Lung (tissue), 12 donors: ENCODE results near the gene TESMIN. TPM values are rescaled to one million over a fixed set of nuclear protein-coding genes. Genes with fewer than 3 reads are reported as not detected.

Experiments
- ATAC-seq: fragments of 200-7000 bp; cut with Tn5 transposase; one replicate; pipeline ENCODE4 v1.9.1; 2020; ENCODE audit warnings: moderate number of reproducible peaks; ENCODE audit not compliant: insufficient read depth, low FRiP score
- DNase-seq, 3 donors: peaks; one replicate each; pipeline ENCODE4 v3.0.0-alpha.2; 2013 to 2017
- H3K27ac ChIP-seq, 2 donors: one replicate each; pipeline ENCODE4 v1.5.1; 2013; ENCODE audit warnings: mild to moderate bottlenecking in 2 of 2, moderate library complexity in 2 of 2, control low read depth in 1 of 2, inconsistent platforms in 1 of 2, low read depth in 1 of 2, low read length in 1 of 2
- H3K27me3 ChIP-seq, 3 donors: one replicate each; pipeline ENCODE4 v1.5.1; 2013; ENCODE audit warnings: low read length in 2 of 3; ENCODE audit not compliant: control insufficient read depth in 3 of 3, insufficient read depth in 3 of 3
- H3K36me3 ChIP-seq, 4 donors: one replicate each; pipeline ENCODE4 v1.5.1; 2013; ENCODE audit warnings: low read length in 4 of 4, mild to moderate bottlenecking in 1 of 4, moderate library complexity in 1 of 4; ENCODE audit not compliant: control insufficient read depth in 4 of 4, insufficient read depth in 4 of 4
- H3K4me1 ChIP-seq, 5 donors: one replicate each; pipeline ENCODE4 v1.5.1; 2013; ENCODE audit warnings: low read length in 5 of 5, mild to moderate bottlenecking in 2 of 5, moderate library complexity in 1 of 5; ENCODE audit not compliant: control insufficient read depth in 5 of 5, insufficient read depth in 5 of 5
- H3K4me3 ChIP-seq: one replicate; pipeline ENCODE4 v1.5.1; 2013; ENCODE audit warnings: mild to moderate bottlenecking, control low read depth, moderate library complexity
- H3K9ac ChIP-seq, 2 donors: one replicate each; pipeline ENCODE4 v1.5.1; 2013; ENCODE audit warnings: low read length in 2 of 2, control low read depth in 1 of 2; ENCODE audit not compliant: insufficient read depth in 1 of 2
- H3K9me3 ChIP-seq, 4 donors: one replicate each; pipeline ENCODE4 v1.5.1; 2013; ENCODE audit warnings: low read length in 3 of 4, mild to moderate bottlenecking in 1 of 4, moderate library complexity in 1 of 4; ENCODE audit not compliant: control insufficient read depth in 4 of 4, insufficient read depth in 3 of 4
- CTCF ChIP-seq: IDR thresholded peaks from 2 replicates; pipeline ENCODE4 v1.5.1; 2012; ENCODE audit warnings: mild to moderate bottlenecking; ENCODE audit errors: control extremely low read depth, extremely low read depth
- WGBS, 2 donors: extraction: QIAGEN DNeasy Blood & Tissue Kit; methylation state at CpG; one replicate each; pipeline ENCODE4 v1.1.7; 2013; 5-methylcytosine and 5-hydroxymethylcytosine counted together
- polyA plus RNA-seq, 2 donors: library from polyadenylated mRNA; stranded (reverse); fragments of 200-250 nt; gene quantifications; one replicate each; pipeline ENCODE4 v1.2.1, GENCODE V29; 2013
- total RNA-seq, 2 donors: library from RNA; depleted of rRNA in 1 of 2; stranded (reverse); fragments of >200 nt in 1 of 2; gene quantifications; one replicate each; pipeline ENCODE4 v1.2.1, GENCODE V29; 2014 to 2021
- donor health status: control.
- donor health status: control.
- donor health status: Bipolar disorder and iron deficiency.
- donor health status: healthy.
- donor health status: DM: yes; HTN: yes; CAD: no.

Gene TESMIN
- total and polyA plus RNA-seq, 4 donors, result 0.55 to 6.7 (median 1.8) TPM

- no peak overlapping the region for H3K9ac ChIP-seq
- H3K4me1 ChIP-seq, result peaks cover 0 to 7% (median 0%) of the 10 kb centered on the region in 5 donors
- peaks cover 7 to 19% (median 11%) of the 10 kb centered on the region in 4 donors for H3K36me3 ChIP-seq
- no peak overlapping the region for H3K27ac ChIP-seq
- no peaks in the 10 kb centered on the region for H3K27me3 ChIP-seq
- DNase-seq, result no peak
- no peak for TF ChIP-seq CTCF
- WGBS, 2 donors, result 76 to 84% methylated on average over 9 of the region's 9 CpGs
- H3K4me3 ChIP-seq, result no peak overlapping the region
- H3K9me3 ChIP-seq, result no peaks in the 10 kb centered on the region
- ATAC-seq, result no peak
These were observed 2.0 kb upstream of the TESMIN start for GRCh38 chr11:68753300-68753699.

GRCh38 chr11:68751004-68751325 lies 355 bp downstream of the TESMIN start:
- no peaks in the 10 kb centered on the region for H3K27me3 ChIP-seq
- ATAC-seq, result no peak
- no peaks in the 10 kb centered on the region for H3K9me3 ChIP-seq
- no peak overlapping the region for H3K27ac ChIP-seq
- TF ChIP-seq CTCF, result no peak
- no peak overlapping the region for H3K4me3 ChIP-seq
- peaks cover 0 to 7% (median 0%) of the 10 kb centered on the region in 5 donors for H3K4me1 ChIP-seq
- peaks cover 0 to 3% (median under 1%) of the 10 kb centered on the region in 4 donors for H3K36me3 ChIP-seq
- 12% methylated on average over 21 of the region's 22 CpGs; no CpG with 5 or more reads in 1 of the 2 donors for WGBS, 2 donors
- no peak overlapping the region for H3K9ac ChIP-seq
- DNase-seq, result no peak

- no peak overlapping the region for H3K9ac ChIP-seq
- WGBS, 2 donors, result 41 to 57% methylated on average over 63 to 75 of the region's 76 CpGs
- TF ChIP-seq CTCF, result no peak
- no peak overlapping the region for H3K27ac ChIP-seq
- no peaks in the 10 kb centered on the region for H3K9me3 ChIP-seq
- H3K4me3 ChIP-seq, result no peak overlapping the region
- peaks cover 0 to 7% (median 0%) of the 10 kb centered on the region in 5 donors for H3K4me1 ChIP-seq
- ATAC-seq (no peak), DNase-seq (peak; percentile 24 to 35 (median 34))
- peaks cover 0 to 3% (median 0%) of the 10 kb centered on the region in 4 donors for H3K36me3 ChIP-seq
- no peaks in the 10 kb centered on the region for H3K27me3 ChIP-seq
These were observed 921 bp downstream of the TESMIN start for GRCh38 chr11:68750195-68751003.
